ENCODE data around the gene NEURL1. TPM values are rescaled to one million over a fixed set of nuclear protein-coding genes. Genes with fewer than 3 reads are reported as not detected.

The NEURL1 gene
- total and polyA plus RNA-seq, 4 donors, result 0.14 to 2.0 (median 0.74) TPM

DNA sequence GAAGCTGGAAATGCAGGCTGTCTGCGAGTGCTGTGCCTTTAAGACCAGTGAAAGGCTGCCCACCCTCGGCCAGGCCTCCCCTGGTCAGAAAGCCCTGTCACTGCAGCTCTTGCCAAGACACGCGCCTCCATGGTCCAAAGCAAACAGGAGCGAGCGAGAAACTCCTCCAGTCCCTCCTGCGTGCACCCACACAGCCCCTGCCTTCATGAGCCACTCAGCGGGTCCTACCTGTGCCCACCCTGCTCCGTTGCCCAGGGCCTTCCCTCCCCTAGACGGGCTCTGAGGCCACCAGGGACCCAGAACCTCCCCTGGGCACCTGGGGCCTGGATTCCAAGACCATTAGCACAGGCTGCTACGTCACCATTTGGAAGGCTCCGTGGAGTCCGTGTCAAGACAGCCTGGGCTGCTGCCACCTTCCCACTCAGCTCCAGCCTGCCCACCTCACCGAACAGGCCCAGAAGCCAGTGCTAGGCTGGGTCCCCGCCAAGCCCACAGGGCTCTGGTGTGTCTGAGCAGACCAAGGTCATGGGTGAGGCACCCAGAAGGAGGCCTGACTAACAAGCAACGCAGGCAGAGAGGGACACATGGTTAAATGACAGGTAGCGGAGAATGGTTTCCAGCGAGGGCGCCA, 144.5 kb downstream of the NEURL1 start:
- H3K9me3 ChIP-seq (ENCODE audit: control insufficient read depth in 4 of 4, insufficient read depth in 3 of 4, low read length in 3 of 4), result no peaks in the 10 kb centered on the region
- H3K4me1 ChIP-seq (ENCODE audit: control insufficient read depth in 5 of 5, insufficient read depth in 5 of 5, low read length in 5 of 5), result peaks cover 9 to 48% (median 18%) of the 10 kb centered on the region in 5 donors
- peak overlapping the region in 1 of 2 donors; percentile 34 for H3K9ac ChIP-seq (ENCODE audit: insufficient read depth in 1 of 2, low read length in 2 of 2)
- H3K27me3 ChIP-seq (ENCODE audit: control insufficient read depth in 3 of 3, insufficient read depth in 3 of 3, low read length in 2 of 3), result no peaks in the 10 kb centered on the region
- TF ChIP-seq, protein P1, sequence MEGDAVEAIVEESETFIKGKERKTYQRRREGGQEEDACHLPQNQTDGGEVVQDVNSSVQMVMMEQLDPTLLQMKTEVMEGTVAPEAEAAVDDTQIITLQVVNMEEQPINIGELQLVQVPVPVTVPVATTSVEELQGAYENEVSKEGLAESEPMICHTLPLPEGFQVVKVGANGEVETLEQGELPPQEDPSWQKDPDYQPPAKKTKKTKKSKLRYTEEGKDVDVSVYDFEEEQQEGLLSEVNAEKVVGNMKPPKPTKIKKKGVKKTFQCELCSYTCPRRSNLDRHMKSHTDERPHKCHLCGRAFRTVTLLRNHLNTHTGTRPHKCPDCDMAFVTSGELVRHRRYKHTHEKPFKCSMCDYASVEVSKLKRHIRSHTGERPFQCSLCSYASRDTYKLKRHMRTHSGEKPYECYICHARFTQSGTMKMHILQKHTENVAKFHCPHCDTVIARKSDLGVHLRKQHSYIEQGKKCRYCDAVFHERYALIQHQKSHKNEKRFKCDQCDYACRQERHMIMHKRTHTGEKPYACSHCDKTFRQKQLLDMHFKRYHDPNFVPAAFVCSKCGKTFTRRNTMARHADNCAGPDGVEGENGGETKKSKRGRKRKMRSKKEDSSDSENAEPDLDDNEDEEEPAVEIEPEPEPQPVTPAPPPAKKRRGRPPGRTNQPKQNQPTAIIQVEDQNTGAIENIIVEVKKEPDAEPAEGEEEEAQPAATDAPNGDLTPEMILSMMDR (IDR thresholded peaks at IDR 0.05; ENCODE audit: control extremely low read depth, extremely low read depth), result no peak
- H3K36me3 ChIP-seq (ENCODE audit: control insufficient read depth in 4 of 4, insufficient read depth in 4 of 4, low read length in 4 of 4), result peaks cover 3 to 16% (median 9%) of the 10 kb centered on the region in 4 donors
- no peak overlapping the region for H3K4me3 ChIP-seq
- DNase-seq (peak; percentile 55 to 73 (median 68)), ATAC-seq (ENCODE audit: insufficient read depth, low FRiP score) (no peak)
- H3K27ac ChIP-seq (ENCODE audit: low read depth in 1 of 2, low read length in 1 of 2), result peak overlapping the region; percentile 48 to 63
- 73 to 79% methylated on average over 19 of the region's 19 CpGs for WGBS, 2 donors

DNA sequence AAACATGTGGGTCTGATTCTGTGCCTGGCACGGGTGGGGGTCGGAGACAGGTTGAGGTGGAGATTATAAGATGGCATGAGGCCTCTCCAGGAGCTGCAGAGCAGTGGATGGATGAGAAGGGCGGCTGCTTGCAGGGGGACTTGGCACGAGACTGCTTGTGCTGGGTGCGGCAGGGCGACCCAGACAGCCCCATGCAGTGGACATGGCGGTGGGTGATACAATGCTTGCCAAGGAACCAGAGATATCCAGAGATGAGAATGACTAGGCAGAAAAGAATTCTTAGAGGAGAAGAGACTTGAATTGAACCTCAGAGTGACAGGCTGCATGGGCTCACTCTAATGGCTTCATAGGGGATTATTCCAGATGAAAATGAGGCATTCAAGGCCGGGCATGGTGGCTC, 145.4 kb downstream of the NEURL1 start:
- peak overlapping the region in 1 of 2 donors; percentile 63 for H3K27ac ChIP-seq (ENCODE audit: low read depth in 1 of 2, low read length in 1 of 2)
- no peaks in the 10 kb centered on the region for H3K9me3 ChIP-seq (ENCODE audit: control insufficient read depth in 4 of 4, insufficient read depth in 3 of 4, low read length in 3 of 4)
- no peak overlapping the region for H3K4me3 ChIP-seq
- TF ChIP-seq, protein P1 (IDR thresholded peaks at IDR 0.05; ENCODE audit: control extremely low read depth, extremely low read depth), result no peak
- DNase-seq, result no peak
- peaks cover 3 to 20% (median 9%) of the 10 kb centered on the region in 4 donors for H3K36me3 ChIP-seq (ENCODE audit: control insufficient read depth in 4 of 4, insufficient read depth in 4 of 4, low read length in 4 of 4)
- H3K4me1 ChIP-seq (ENCODE audit: control insufficient read depth in 5 of 5, insufficient read depth in 5 of 5, low read length in 5 of 5), result peaks cover 9 to 48% (median 18%) of the 10 kb centered on the region in 5 donors
- peak overlapping the region in 1 of 2 donors; percentile 34 for H3K9ac ChIP-seq (ENCODE audit: insufficient read depth in 1 of 2, low read length in 2 of 2)
- 87 to 94% methylated on average over 8 of the region's 8 CpGs for WGBS, 2 donors
- H3K27me3 ChIP-seq (ENCODE audit: control insufficient read depth in 3 of 3, insufficient read depth in 3 of 3, low read length in 2 of 3), result no peaks in the 10 kb centered on the region
- ATAC-seq (ENCODE audit: insufficient read depth, low FRiP score), result no peak

DNA sequence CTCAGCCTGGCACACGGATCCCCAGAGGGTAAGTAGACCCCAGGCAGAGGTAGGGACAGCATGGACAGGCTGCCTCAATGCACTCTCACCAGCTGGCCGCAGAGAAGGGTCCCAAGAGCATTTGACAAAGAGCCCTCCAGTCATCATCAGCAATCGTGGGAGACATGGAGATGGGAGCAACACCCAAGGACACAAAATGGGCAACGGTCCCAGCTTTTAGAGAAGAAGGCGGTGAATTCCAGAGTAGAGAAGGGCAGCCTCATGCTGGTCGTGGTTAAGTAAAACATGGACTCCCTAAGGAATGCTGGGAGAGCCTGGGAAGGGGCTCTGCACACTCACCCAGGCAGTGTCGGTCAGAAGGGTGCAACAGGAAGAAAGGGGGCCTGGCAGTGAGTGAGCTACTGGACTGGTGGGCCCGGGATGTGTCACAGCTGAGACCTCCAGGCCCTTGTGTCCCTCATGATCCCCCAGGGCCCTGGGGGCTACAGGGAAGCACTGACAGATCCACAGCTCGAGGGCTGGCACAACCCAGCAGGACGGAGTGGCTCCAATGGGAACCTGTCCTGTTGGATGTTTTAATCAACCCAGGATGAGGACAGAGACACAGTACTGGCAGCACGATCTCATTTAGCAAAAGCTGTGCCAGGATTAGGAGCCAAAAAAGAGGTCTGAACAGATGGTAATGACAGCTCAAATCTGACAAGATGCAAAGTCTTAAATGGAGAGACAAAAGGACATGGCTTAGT, 147.1 kb downstream of the NEURL1 start:
- WGBS, 2 donors, result 74 to 84% methylated on average over 11 of the region's 11 CpGs
- Histone ChIP-seq H3K27me3 (ENCODE audit: control insufficient read depth in 3 of 3, insufficient read depth in 3 of 3, low read length in 2 of 3) (no peaks in the 10 kb centered on the region), H3K4me3 (no peak overlapping the region), H3K9me3 (ENCODE audit: control insufficient read depth in 4 of 4, insufficient read depth in 3 of 4, low read length in 3 of 4) (no peaks in the 10 kb centered on the region), H3K9ac (ENCODE audit: insufficient read depth in 1 of 2, low read length in 2 of 2) (no peak overlapping the region), H3K27ac (ENCODE audit: low read depth in 1 of 2, low read length in 1 of 2) (peak overlapping the region; percentile 24 to 32), H3K36me3 (ENCODE audit: control insufficient read depth in 4 of 4, insufficient read depth in 4 of 4, low read length in 4 of 4) (peaks cover 2 to 9% (median 5%) of the 10 kb centered on the region in 4 donors), H3K4me1 (ENCODE audit: control insufficient read depth in 5 of 5, insufficient read depth in 5 of 5, low read length in 5 of 5) (peaks cover 9 to 54% (median 18%) of the 10 kb centered on the region in 5 donors)
- peak; percentile 49 to 71 (median 71) for DNase-seq
- TF ChIP-seq, protein P1 (IDR thresholded peaks at IDR 0.05; ENCODE audit: control extremely low read depth, extremely low read depth), result no peak
- no peak for ATAC-seq (ENCODE audit: insufficient read depth, low FRiP score)
